ENCODE measurements around the gene ALOXE3.

Gene ALOXE3

DNA sequence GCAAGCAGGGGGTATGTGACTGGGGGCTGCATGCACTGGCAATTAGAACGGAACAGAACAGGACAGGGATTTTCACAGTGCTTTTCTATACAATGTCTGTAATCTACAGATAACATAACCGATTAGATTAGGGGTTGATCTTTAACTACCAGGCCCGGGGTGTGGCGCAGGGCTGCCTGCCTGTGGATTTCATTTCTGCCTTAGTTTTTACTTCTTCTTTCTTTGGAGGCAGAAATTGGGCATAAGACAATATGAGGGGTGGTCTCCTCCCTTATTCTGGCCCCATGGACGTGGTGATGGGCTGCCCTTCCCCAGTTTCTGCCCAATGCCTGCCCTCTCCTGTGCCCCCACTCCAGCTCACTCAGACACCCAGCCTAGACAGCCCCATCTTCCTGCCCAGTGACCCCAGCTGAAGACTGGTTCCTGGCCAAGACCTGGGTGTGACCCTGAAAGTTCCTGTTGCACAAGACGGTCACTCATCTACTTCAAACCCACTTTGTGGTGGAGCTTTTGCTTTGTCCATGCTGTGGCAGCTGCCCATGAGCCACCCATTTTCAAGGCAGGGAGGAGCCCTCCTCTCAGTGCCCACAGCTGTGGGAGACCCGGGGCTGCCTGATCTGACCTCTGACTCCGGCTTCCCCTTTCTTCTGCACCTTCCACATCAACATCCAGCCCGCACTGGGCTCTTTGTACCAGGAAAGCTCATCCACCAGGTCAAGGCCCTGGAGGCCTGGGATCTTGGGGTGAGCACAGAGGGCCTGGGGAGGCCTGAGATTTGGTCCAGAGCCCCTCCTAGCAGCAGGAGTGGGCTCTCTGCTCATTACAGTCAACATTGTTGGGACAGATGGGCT is 49.4 kb downstream of the ALOXE3 start:
- H3K27ac ChIP-seq (ENCODE audit: low read depth, low read length): no peak overlapping the region
- H3K79me1 ChIP-seq (ENCODE audit: low read length): no peaks in the 10 kb centered on the region
- no peak overlapping the region for H2AK5ac ChIP-seq (ENCODE audit: low read length)
- no peak overlapping the region for H3K4me3 ChIP-seq (ENCODE audit: low read depth, low read length)
- WGBS (ENCODE audit: extremely low coverage, insufficient coverage, insufficient read length): no CpG with 5 or more reads among the region's 9 CpGs
- no peak overlapping the region for H2BK5ac ChIP-seq (ENCODE audit: low read depth, low read length, poor library complexity)
- H3K9me3 ChIP-seq (ENCODE audit: insufficient read depth, low read depth, low read length): peaks cover 4% of the 10 kb centered on the region
- H3K36me3 ChIP-seq (ENCODE audit: control insufficient read depth in 1 of 2, insufficient read depth in 2 of 2, low read length in 2 of 2): no peaks in the 10 kb centered on the region
- H3K4ac ChIP-seq (ENCODE audit: low read depth, low read length): no peak overlapping the region
- H4K12ac ChIP-seq (ENCODE audit: low read depth, low read length): no peak overlapping the region
- H3K9ac ChIP-seq (ENCODE audit: low read length): no peak overlapping the region
- no peak overlapping the region for H2BK120ac ChIP-seq (ENCODE audit: insufficient read depth, low read length, poor library complexity)
- H4K8ac ChIP-seq (ENCODE audit: low read depth, low read length): no peak overlapping the region
- H3K4me2 ChIP-seq (ENCODE audit: low read length): no peak overlapping the region
- H3K79me2 ChIP-seq (ENCODE audit: control insufficient read depth, insufficient read depth, low read length, poor library complexity): no peaks in the 10 kb centered on the region
- DNase-seq: no peak
- no peak overlapping the region for H2BK12ac ChIP-seq (ENCODE audit: low read length)
- no peak overlapping the region for H2AFZ ChIP-seq (ENCODE audit: insufficient read depth, low read length, poor library complexity)
- no peak overlapping the region for H3K18ac ChIP-seq (ENCODE audit: low read length)
- H3K14ac ChIP-seq (ENCODE audit: low read length): no peak overlapping the region
- H3K23ac ChIP-seq (ENCODE audit: low read length): no peak overlapping the region
- H3K27me3 ChIP-seq (ENCODE audit: insufficient read depth, low read length): peaks cover 40% of the 10 kb centered on the region
- H3K4me1 ChIP-seq (ENCODE audit: control insufficient read depth in 1 of 2, insufficient read depth in 2 of 2, low read length in 2 of 2): no peaks in the 10 kb centered on the region
- H4K91ac ChIP-seq (ENCODE audit: low read depth, low read length): no peak overlapping the region

DNA sequence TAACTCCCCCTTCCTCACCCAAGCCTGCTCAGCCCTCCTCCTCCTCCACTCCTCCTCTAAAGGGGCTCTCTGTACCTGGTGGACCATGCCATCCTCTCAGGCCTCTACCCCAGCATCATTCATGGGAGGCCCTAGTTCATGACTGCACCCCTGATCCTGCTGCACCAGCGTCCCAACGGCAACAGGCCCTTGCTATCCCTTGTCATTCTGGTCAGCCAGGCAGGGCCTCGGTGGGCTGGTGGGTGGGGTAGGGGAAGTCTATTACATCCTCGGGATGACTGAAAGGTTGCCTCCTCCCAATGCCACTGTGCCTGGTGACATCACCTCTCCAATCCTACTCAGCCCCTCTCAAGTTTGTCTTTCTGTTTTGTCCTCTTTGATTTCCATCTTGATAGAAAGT is 50.5 kb downstream of the ALOXE3 start:
- WGBS (ENCODE audit: extremely low coverage, insufficient coverage, insufficient read length): no CpG with 5 or more reads among the region's 4 CpGs
- no peak for DNase-seq
- no peak overlapping the region for H2BK12ac ChIP-seq (ENCODE audit: low read length)

DNA sequence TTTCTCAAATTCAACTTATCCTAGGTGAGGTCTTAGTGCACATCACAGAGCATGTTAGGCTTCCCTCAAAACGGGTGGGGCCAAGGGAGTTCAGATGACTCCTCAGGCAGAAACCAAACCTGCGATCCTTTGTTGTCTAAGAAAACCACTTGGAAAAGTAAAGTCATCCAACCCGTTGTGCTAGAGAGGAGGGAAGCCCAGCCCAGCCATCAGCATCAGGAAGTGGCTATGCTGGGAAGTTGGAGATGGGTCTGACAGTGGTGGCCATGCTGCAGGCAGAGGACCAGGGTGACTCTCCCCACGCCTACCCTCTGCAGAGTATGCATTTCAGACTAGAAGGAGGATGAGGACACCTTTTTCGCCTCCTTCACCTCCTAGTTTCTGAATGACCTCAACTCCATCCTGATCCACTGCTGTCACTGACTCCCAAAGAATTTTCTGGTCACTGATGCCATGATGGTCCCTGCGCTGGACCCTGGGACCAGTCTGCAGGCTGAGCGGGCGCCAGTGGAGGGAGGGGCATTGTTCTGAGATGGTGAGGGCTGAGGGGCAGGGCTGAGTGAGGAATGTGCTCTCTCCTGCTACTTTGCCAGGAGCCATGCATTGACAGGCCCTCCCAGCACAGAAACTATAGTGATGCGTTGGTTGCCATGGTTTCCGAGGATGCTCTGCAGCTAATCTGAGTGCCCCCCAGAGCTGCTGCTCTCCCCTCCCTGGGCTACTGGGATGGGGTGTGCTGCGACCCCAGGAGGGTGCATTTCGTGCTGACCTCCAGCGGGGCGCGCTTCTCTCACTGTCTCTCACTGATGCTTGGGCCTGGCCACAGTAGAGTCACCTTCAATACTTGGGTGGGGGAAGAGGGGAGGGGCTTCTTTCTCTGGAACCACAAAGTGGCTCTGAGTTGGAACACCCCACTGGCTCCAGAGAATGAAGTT is 51.2 kb downstream of the ALOXE3 start:
- no peak overlapping the region for H3K27ac ChIP-seq (ENCODE audit: low read depth, low read length)
- peaks cover 1% of the 10 kb centered on the region for H3K9me3 ChIP-seq (ENCODE audit: insufficient read depth, low read depth, low read length)
- H3K18ac ChIP-seq (ENCODE audit: low read length): no peak overlapping the region
- no peak overlapping the region for H3K4me2 ChIP-seq (ENCODE audit: low read length)
- H3K79me1 ChIP-seq (ENCODE audit: low read length): no peaks in the 10 kb centered on the region
- no peak for DNase-seq
- no peak overlapping the region for H4K91ac ChIP-seq (ENCODE audit: low read depth, low read length)
- no peak overlapping the region for H2AFZ ChIP-seq (ENCODE audit: insufficient read depth, low read length, poor library complexity)
- no peak overlapping the region for H3K9ac ChIP-seq (ENCODE audit: low read length)
- no peak overlapping the region for H4K8ac ChIP-seq (ENCODE audit: low read depth, low read length)
- no peak overlapping the region for H2BK5ac ChIP-seq (ENCODE audit: low read depth, low read length, poor library complexity)
- whole genome bisulfite sequencing (ENCODE audit: extremely low coverage, insufficient coverage, insufficient read length): no CpG with 5 or more reads among the region's 15 CpGs
- no peaks in the 10 kb centered on the region for H3K4me1 ChIP-seq (ENCODE audit: control insufficient read depth in 1 of 2, insufficient read depth in 2 of 2, low read length in 2 of 2)
- H3K4ac ChIP-seq (ENCODE audit: low read depth, low read length): no peak overlapping the region
- H3K27me3 ChIP-seq (ENCODE audit: insufficient read depth, low read length): peaks cover 40% of the 10 kb centered on the region
- H3K4me3 ChIP-seq (ENCODE audit: low read depth, low read length): no peak overlapping the region
- H3K23ac ChIP-seq (ENCODE audit: low read length): no peak overlapping the region
- H2AK5ac ChIP-seq (ENCODE audit: low read length): no peak overlapping the region
- H3K36me3 ChIP-seq (ENCODE audit: control insufficient read depth in 1 of 2, insufficient read depth in 2 of 2, low read length in 2 of 2): no peaks in the 10 kb centered on the region
- H3K14ac ChIP-seq (ENCODE audit: low read length): no peak overlapping the region
- H3K79me2 ChIP-seq (ENCODE audit: control insufficient read depth, insufficient read depth, low read length, poor library complexity): no peaks in the 10 kb centered on the region
- H2BK12ac ChIP-seq (ENCODE audit: low read length): no peak overlapping the region
- no peak overlapping the region for H2BK120ac ChIP-seq (ENCODE audit: insufficient read depth, low read length, poor library complexity)
- no peak overlapping the region for H4K12ac ChIP-seq (ENCODE audit: low read depth, low read length)

More for the DNA sequence above, 50.5 kb downstream of the ALOXE3 start:
- Histone ChIP-seq H3K79me2 (ENCODE audit: control insufficient read depth, insufficient read depth, low read length, poor library complexity) (no peaks in the 10 kb centered on the region), H2AFZ (ENCODE audit: insufficient read depth, low read length, poor library complexity) (no peak overlapping the region), H3K4ac (ENCODE audit: low read depth, low read length) (no peak overlapping the region), H3K4me2 (ENCODE audit: low read length) (no peak overlapping the region), H2BK120ac (ENCODE audit: insufficient read depth, low read length, poor library complexity) (no peak overlapping the region), H3K9me3 (ENCODE audit: insufficient read depth, low read depth, low read length) (peaks cover 1% of the 10 kb centered on the region), H2AK5ac (ENCODE audit: low read length) (no peak overlapping the region), H3K18ac (ENCODE audit: low read length) (no peak overlapping the region), H3K14ac (ENCODE audit: low read length) (no peak overlapping the region), H3K79me1 (ENCODE audit: low read length) (no peaks in the 10 kb centered on the region), H4K12ac (ENCODE audit: low read depth, low read length) (no peak overlapping the region), H3K4me1 (ENCODE audit: control insufficient read depth in 1 of 2, insufficient read depth in 2 of 2, low read length in 2 of 2) (no peaks in the 10 kb centered on the region), H3K27me3 (ENCODE audit: insufficient read depth, low read length) (peaks cover 40% of the 10 kb centered on the region), H3K27ac (ENCODE audit: low read depth, low read length) (no peak overlapping the region), H4K8ac (ENCODE audit: low read depth, low read length) (no peak overlapping the region), H2BK5ac (ENCODE audit: low read depth, low read length, poor library complexity) (no peak overlapping the region), H3K9ac (ENCODE audit: low read length) (no peak overlapping the region), H4K91ac (ENCODE audit: low read depth, low read length) (no peak overlapping the region), H3K4me3 (ENCODE audit: low read depth, low read length) (no peak overlapping the region), H3K23ac (ENCODE audit: low read length) (no peak overlapping the region), H3K36me3 (ENCODE audit: control insufficient read depth in 1 of 2, insufficient read depth in 2 of 2, low read length in 2 of 2) (no peaks in the 10 kb centered on the region)

DNA sequence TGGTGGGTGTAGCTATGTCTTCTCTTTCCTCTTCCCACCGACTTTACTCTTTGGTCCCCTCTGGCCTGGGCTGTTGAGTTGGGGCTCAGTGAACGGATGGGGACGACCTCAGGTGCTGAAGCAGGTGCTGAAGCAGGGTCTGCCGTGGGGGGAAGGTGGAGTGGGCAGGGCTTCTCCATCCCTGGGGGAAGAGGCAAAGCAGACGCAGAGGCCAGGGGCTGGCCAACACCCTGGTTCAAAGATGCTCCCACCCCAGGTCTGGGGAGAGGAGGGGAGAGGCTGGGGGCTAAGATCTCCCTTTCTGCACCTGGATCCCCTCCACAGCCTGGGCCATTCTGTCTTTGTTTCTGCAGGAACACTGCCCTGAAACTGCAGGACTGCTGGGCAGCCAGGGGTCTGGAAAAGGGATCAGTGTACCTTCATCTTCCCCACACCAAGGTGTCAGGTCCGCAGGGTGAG is 53.7 kb downstream of the ALOXE3 start:
- Histone ChIP-seq H3K4me1 (ENCODE audit: control insufficient read depth in 1 of 2, insufficient read depth in 2 of 2, low read length in 2 of 2) (no peaks in the 10 kb centered on the region), H4K91ac (ENCODE audit: low read depth, low read length) (no peak overlapping the region), H2BK120ac (ENCODE audit: insufficient read depth, low read length, poor library complexity) (no peak overlapping the region), H4K12ac (ENCODE audit: low read depth, low read length) (no peak overlapping the region), H3K4me3 (ENCODE audit: low read depth, low read length) (no peak overlapping the region), H3K4me2 (ENCODE audit: low read length) (no peak overlapping the region), H3K23ac (ENCODE audit: low read length) (no peak overlapping the region), H3K27me3 (ENCODE audit: insufficient read depth, low read length) (peaks cover 25% of the 10 kb centered on the region), H2BK5ac (ENCODE audit: low read depth, low read length, poor library complexity) (no peak overlapping the region), H4K8ac (ENCODE audit: low read depth, low read length) (no peak overlapping the region), H2BK12ac (ENCODE audit: low read length) (no peak overlapping the region), H3K27ac (ENCODE audit: low read depth, low read length) (no peak overlapping the region), H3K79me1 (ENCODE audit: low read length) (no peaks in the 10 kb centered on the region), H3K9ac (ENCODE audit: low read length) (no peak overlapping the region), H3K36me3 (ENCODE audit: control insufficient read depth in 1 of 2, insufficient read depth in 2 of 2, low read length in 2 of 2) (no peaks in the 10 kb centered on the region), H3K4ac (ENCODE audit: low read depth, low read length) (no peak overlapping the region), H3K14ac (ENCODE audit: low read length) (no peak overlapping the region), H3K18ac (ENCODE audit: low read length) (no peak overlapping the region), H3K9me3 (ENCODE audit: insufficient read depth, low read depth, low read length) (peaks cover 1% of the 10 kb centered on the region), H2AFZ (ENCODE audit: insufficient read depth, low read length, poor library complexity) (no peak overlapping the region), H2AK5ac (ENCODE audit: low read length) (no peak overlapping the region), H3K79me2 (ENCODE audit: control insufficient read depth, insufficient read depth, low read length, poor library complexity) (no peaks in the 10 kb centered on the region)
- WGBS (ENCODE audit: extremely low coverage, insufficient coverage, insufficient read length): no CpG with 5 or more reads among the region's 6 CpGs
- DNase-seq: no peak

Measured in trophoblast cell (in vitro differentiated cells and primary cell).